Measurements from ENCODE around the gene RGS10.

Gene RGS10

DNA sequence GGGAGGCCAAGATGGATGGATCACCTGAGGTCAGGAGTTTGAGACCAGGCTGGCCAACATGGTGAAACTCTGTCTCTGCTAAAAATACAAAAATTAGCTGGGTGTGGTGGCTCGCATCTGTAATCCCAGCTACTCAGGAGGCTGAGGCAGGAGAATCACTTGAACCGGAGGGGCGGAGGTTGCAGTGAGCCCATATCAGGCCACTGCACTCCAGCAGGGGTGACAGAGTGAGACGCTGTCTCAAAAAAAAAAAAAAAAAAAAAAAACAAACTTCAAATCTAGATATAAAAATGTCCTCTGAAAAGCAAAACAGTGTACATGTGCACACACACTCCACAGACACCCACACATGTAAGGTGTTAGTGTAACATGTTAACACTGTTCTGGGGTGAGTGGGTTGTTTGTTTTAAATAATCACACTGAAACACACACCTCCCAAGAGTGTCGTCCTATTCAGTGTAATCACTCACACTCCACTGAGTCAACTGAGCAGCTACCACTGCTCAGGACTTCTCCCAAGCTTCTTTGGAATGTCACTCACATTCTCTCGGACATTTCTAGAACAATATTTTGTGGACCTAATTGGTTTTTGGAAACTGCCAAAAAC lies 12.8 kb upstream of the RGS10 start:
- TF ChIP-seq CTCF (IDR thresholded peaks at IDR 0.05; ENCODE audit: low read length, missing control alignments) = no peak
- DNase-seq (ENCODE audit: low read depth) = no peak
- no peak overlapping the region for H3K4me3 ChIP-seq (replicated peaks; ENCODE audit: low read depth, low read length)

DNA sequence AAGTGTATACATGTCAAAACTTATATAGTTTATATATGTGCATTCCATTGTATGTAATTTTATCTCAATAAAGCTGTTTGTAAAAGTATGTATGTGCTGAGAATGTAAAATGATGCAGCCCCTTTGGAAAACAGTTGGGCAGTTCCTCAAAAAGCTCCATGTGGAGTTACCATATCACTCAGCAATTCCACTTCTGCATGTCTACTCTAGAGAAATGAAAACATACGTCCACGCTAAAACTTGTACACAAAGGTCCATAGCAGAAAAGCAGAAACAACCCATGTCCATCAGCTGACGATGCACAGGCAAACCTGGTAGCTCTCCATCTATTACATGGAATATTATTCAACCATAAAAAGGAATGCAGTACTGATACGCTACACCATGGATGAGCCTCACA lies 8.3 kb upstream of the RGS10 start:
- DNase-seq (ENCODE audit: low read depth) = no peak
- no peak for TF ChIP-seq CTCF (IDR thresholded peaks at IDR 0.05; ENCODE audit: low read length, missing control alignments)
- no peak overlapping the region for H3K4me3 ChIP-seq (replicated peaks; ENCODE audit: low read depth, low read length)

- no peak overlapping the region for H3K4me3 ChIP-seq (replicated peaks; ENCODE audit: low read depth, low read length)
- no peak for TF ChIP-seq CTCF (IDR thresholded peaks at IDR 0.05; ENCODE audit: low read length, missing control alignments)
- no peak for DNase-seq (ENCODE audit: low read depth)
These were observed 6.9 kb upstream of the RGS10 start for GRCh38 chr10:119549247-119549999.

DNA sequence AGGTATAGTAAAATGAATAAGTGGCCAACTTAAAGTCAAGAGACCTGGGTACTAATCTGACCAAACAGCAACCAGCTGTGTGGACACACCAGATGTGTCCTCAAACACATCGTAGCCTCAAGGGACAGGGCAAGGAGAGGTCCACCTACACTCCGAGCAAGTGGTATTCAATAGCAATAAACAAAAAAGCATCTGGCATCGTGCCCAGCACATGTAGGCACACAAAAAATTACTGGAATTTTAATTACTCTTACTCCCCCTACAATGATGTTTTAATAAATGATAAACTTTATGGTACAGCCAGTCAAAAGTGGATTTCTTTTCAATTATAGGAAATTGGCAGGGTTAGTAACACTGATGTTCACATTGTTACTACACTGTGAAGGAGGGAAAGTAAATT lies 3.5 kb upstream of the RGS10 start:
- no peak for DNase-seq (ENCODE audit: low read depth)
- no peak for TF ChIP-seq CTCF (IDR thresholded peaks at IDR 0.05; ENCODE audit: low read length, missing control alignments)
- H3K4me3 ChIP-seq (replicated peaks; ENCODE audit: low read depth, low read length) = no peak overlapping the region

DNA sequence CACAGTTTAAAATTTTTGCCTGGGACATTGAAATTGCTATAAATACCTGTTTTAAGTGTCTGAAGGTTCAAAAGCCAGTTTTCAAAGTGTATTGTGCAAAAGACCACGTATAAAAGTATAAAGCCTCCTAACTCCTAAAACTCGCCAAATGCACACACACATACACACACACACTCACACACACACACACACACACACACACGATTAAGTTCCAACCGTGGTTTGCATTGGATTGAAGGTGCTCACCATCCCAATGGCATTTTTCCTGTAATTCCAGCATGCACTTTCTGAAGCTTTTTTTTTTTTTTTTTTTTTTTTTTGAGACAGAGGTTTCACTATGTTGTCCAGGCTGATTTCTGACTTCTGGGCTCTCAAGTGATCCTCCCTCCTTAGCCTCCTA lies 2.8 kb upstream of the RGS10 start:
- H3K4me3 ChIP-seq (replicated peaks; ENCODE audit: low read depth, low read length) = no peak overlapping the region
- DNase-seq (ENCODE audit: low read depth) = no peak
- TF ChIP-seq CTCF (IDR thresholded peaks at IDR 0.05; ENCODE audit: low read length, missing control alignments) = no peak

- no peak for DNase-seq (ENCODE audit: low read depth)
- TF ChIP-seq CTCF (IDR thresholded peaks at IDR 0.05; ENCODE audit: low read length, missing control alignments) = no peak
These were observed 1.5 kb upstream of the RGS10 start for GRCh38 chr10:119543814-119544642.

More at GRCh38 chr10:119543814-119544642, 1.5 kb upstream of the RGS10 start:
- H3K4me3 ChIP-seq (replicated peaks; ENCODE audit: low read depth, low read length) = no peak overlapping the region

Measured in fibroblast of pulmonary artery (primary cell).